Uterus (tissue), 2 donors: Measurements from ENCODE around the gene DOP1B.

Experiments
- POLR2A ChIP-seq, 2 donors: fragments of 450-650 bp; IDR thresholded peaks; one replicate each; pipeline ENCODE4 v1.6.1; 2016; ENCODE audit warnings: antibody characterized with exemption in 2 of 2, mild to moderate bottlenecking in 1 of 2, moderate library complexity in 1 of 2
- TF ChIP-seq, protein P1 (sequence below), 4 experiments: fragments of 200-600 bp in 2 of 4; fragments of 450-650 bp in 2 of 4; sonication (generic) in 2 of 4; IDR thresholded peaks; one replicate each; pipeline ENCODE4 v1.5.1; 2016 to 2019; ENCODE audit warnings: antibody characterized with exemption in 4 of 4, mild to moderate bottlenecking in 2 of 4, moderate library complexity in 1 of 4

DNA sequence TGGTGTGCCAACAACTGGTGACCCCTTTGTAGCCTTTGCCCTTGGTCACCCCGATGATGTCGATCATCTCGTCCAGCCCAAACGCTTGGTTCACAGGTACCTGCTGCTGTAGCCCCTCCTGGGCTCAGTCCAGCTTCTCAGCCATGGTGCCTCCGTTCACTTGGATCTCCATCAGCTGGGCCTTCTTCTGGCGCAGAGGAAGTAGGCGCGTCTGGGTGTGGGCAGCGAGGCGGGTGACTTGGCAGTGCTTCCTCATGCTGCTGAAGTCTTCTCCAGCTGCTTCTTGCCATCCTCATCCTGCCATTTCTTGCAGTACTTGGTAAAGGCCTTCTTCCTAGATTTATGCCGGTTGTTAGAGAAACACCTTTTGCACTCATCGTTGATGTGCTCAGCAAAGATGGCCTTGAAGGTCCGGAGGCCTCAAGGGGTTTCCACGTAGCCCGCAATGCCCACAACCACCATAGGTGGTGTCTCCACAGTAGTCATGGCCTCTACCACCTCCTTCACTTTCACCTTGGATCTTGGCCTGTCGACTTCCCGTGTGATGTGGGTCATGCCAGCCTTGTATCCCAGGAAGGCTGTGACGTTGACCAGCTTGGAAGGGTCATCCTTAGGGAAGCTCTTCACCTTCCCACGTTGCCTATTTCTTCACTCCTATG, 13.0 kb downstream of the DOP1B start:
- TF ChIP-seq, protein P1, sequence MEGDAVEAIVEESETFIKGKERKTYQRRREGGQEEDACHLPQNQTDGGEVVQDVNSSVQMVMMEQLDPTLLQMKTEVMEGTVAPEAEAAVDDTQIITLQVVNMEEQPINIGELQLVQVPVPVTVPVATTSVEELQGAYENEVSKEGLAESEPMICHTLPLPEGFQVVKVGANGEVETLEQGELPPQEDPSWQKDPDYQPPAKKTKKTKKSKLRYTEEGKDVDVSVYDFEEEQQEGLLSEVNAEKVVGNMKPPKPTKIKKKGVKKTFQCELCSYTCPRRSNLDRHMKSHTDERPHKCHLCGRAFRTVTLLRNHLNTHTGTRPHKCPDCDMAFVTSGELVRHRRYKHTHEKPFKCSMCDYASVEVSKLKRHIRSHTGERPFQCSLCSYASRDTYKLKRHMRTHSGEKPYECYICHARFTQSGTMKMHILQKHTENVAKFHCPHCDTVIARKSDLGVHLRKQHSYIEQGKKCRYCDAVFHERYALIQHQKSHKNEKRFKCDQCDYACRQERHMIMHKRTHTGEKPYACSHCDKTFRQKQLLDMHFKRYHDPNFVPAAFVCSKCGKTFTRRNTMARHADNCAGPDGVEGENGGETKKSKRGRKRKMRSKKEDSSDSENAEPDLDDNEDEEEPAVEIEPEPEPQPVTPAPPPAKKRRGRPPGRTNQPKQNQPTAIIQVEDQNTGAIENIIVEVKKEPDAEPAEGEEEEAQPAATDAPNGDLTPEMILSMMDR (IDR thresholded peaks at IDR 0.05), result no peak
- TF ChIP-seq POLR2A (IDR thresholded peaks at IDR 0.05), result no peak
